Measurements from ENCODE around the gene TGDS. TPM values are rescaled to one million over a fixed set of nuclear protein-coding genes. Genes with fewer than 3 reads are reported as not detected.

TGDS gene
- total RNA-seq, 3 donors from 2014 or later (not counting 1 experiment from before 2014, with no cell fraction given): 6.9 to 9.0 (median 7.7) TPM

- Histone ChIP-seq H3K9me3 (ENCODE audit: control insufficient read depth, insufficient read depth, low read length) (no peaks in the 10 kb centered on the region), H3K4me1 (ENCODE audit: control insufficient read depth, insufficient read depth, low read length) (peaks cover 15% of the 10 kb centered on the region), H3K36me3 (ENCODE audit: control insufficient read depth, insufficient read depth, low read length) (no peaks in the 10 kb centered on the region), H3K27me3 (ENCODE audit: control insufficient read depth, insufficient read depth, low read length) (no peaks in the 10 kb centered on the region), H3K27ac (ENCODE audit: low read length) (no peak overlapping the region), H3K4me3 (ENCODE audit: low read length) (no peak overlapping the region)
- H3K36me3 Mint-ChIP-seq: peaks cover 8% of the 10 kb centered on the region
- peaks cover 2 to 4% of the 10 kb centered on the region in 2 donors for H3K9me3 Mint-ChIP-seq
- no peak overlapping the region for H3K4me3 Mint-ChIP-seq
- TF ChIP-seq CTCF (IDR thresholded peaks at IDR 0.05): no peak
- H3K4me1 Mint-ChIP-seq: peaks cover 21 to 26% of the 10 kb centered on the region in 2 donors
- no peak overlapping the region for H3K27ac Mint-ChIP-seq
- intact Hi-C loops (cut with micrococcal nuclease): no loop called here
- WGBS (ENCODE audit: insufficient coverage): 93% methylated on average over 10 of the region's 10 CpGs
- no peak for DNase-seq
- H3K27me3 Mint-ChIP-seq (ENCODE audit: low read depth in 2 of 2): peaks cover 0 to 6% of the 10 kb centered on the region in 2 donors
- ATAC-seq: no peak
Observed at GRCh38 chr13:94546061-94546839, 49.7 kb downstream of the TGDS start.

GRCh38 chr13:94544922-94545321 is 51.0 kb downstream of the TGDS start:
- no peaks in the 10 kb centered on the region for H3K27me3 ChIP-seq (ENCODE audit: control insufficient read depth, insufficient read depth, low read length)
- no peaks in the 10 kb centered on the region for H3K36me3 ChIP-seq (ENCODE audit: control insufficient read depth, insufficient read depth, low read length)
- peaks cover 7% of the 10 kb centered on the region for H3K36me3 Mint-ChIP-seq
- 100% methylated on average over 1 of the region's 4 CpGs for WGBS (ENCODE audit: insufficient coverage)
- peaks cover 11% of the 10 kb centered on the region for H3K4me1 ChIP-seq (ENCODE audit: control insufficient read depth, insufficient read depth, low read length)
- TF ChIP-seq CTCF (IDR thresholded peaks at IDR 0.05): no peak
- H3K27ac Mint-ChIP-seq: no peak overlapping the region
- no peak overlapping the region for H3K4me3 Mint-ChIP-seq
- DNase-seq: no peak
- peaks cover 18 to 21% of the 10 kb centered on the region in 2 donors for H3K4me1 Mint-ChIP-seq
- peaks cover 2 to 4% of the 10 kb centered on the region in 2 donors for H3K9me3 Mint-ChIP-seq
- H3K27ac ChIP-seq (ENCODE audit: low read length): no peak overlapping the region
- H3K9me3 ChIP-seq (ENCODE audit: control insufficient read depth, insufficient read depth, low read length): no peaks in the 10 kb centered on the region
- ATAC-seq: no peak
- intact Hi-C loops (cut with micrococcal nuclease): no loop called here
- peaks cover 5 to 9% of the 10 kb centered on the region in 2 donors for H3K27me3 Mint-ChIP-seq (ENCODE audit: low read depth in 2 of 2)
- H3K4me3 ChIP-seq (ENCODE audit: low read length): no peak overlapping the region

- H3K27ac ChIP-seq (ENCODE audit: low read length): no peak overlapping the region
- H3K4me3 Mint-ChIP-seq: no peak overlapping the region
- intact Hi-C loops (cut with micrococcal nuclease): no loop called here
- H3K4me1 Mint-ChIP-seq: peaks cover 1 to 2% of the 10 kb centered on the region in 2 donors
- no peaks in the 10 kb centered on the region for H3K4me1 ChIP-seq (ENCODE audit: control insufficient read depth, insufficient read depth, low read length)
- ATAC-seq: no peak
- no peak for TF ChIP-seq CTCF (IDR thresholded peaks at IDR 0.05)
- H3K27ac Mint-ChIP-seq: no peak overlapping the region
- H3K36me3 ChIP-seq (ENCODE audit: control insufficient read depth, insufficient read depth, low read length): no peaks in the 10 kb centered on the region
- peaks cover 0 to 4% of the 10 kb centered on the region in 2 donors for H3K9me3 Mint-ChIP-seq
- no peaks in the 10 kb centered on the region for H3K36me3 Mint-ChIP-seq
- H3K9me3 ChIP-seq (ENCODE audit: control insufficient read depth, insufficient read depth, low read length): no peaks in the 10 kb centered on the region
- no peak for DNase-seq
- peaks cover 9 to 21% of the 10 kb centered on the region in 2 donors for H3K27me3 Mint-ChIP-seq (ENCODE audit: low read depth in 2 of 2)
- H3K4me3 ChIP-seq (ENCODE audit: low read length): no peak overlapping the region
- WGBS (ENCODE audit: insufficient coverage): 57% methylated on average over 6 of the region's 6 CpGs
- no peaks in the 10 kb centered on the region for H3K27me3 ChIP-seq (ENCODE audit: control insufficient read depth, insufficient read depth, low read length)
Observed at GRCh38 chr13:94542917-94543316, 53.0 kb downstream of the TGDS start.

All from natural killer cell (primary cell).